ENCODE data around the gene TBCE.

GRCh38 chr1:235450433-235450832 lies 83.2 kb downstream of the TBCE start:
- TF ChIP-seq CTCF (conservative IDR thresholded peaks at IDR 0.05 in 1 of 2, IDR thresholded peaks at IDR 0.05 in 1 of 2; ENCODE audit: extremely low read depth in 1 of 2, insufficient read depth in 1 of 2, low read depth in 1 of 2, low read length in 2 of 2), result no peak
- TF ChIP-seq EZH2 (IDR thresholded peaks at IDR 0.05; ENCODE audit: borderline replicate concordance, low read length), result no peak
